Psoas muscle (tissue), 8 donors: ENCODE measurements around the gene GOLGA2. TPM values are rescaled to one million over a fixed set of nuclear protein-coding genes. Genes with fewer than 3 reads are reported as not detected.

Source experiments
- ATAC-seq, 4 donors: fragments of 200-7000 bp; cut with Tn5 transposase; one replicate each; pipeline ENCODE4 v1.9.1; 2020; ENCODE audit warnings: moderate library complexity in 3 of 4, mild to moderate bottlenecking in 2 of 4
- DNase-seq, 2 donors: peaks; one replicate each; pipeline ENCODE4 v3.0.0-alpha.2; 2020
- H3K27ac ChIP-seq: fragments of 200-600 bp; one replicate; pipeline ENCODE4 v1.8.0; 2022
- H3K27me3 ChIP-seq, 3 donors: fragments of 200-600 bp in 1 of 3; one replicate each; pipeline versions ENCODE4 v1.6.1 to v1.8.0; 2013 to 2022; ENCODE audit warnings: low read length in 2 of 3, mild to moderate bottlenecking in 2 of 3, moderate library complexity in 1 of 3; ENCODE audit not compliant: insufficient read depth in 3 of 3
- H3K36me3 ChIP-seq, 2 donors: fragments of 200-600 bp in 1 of 2; one replicate each; pipeline versions ENCODE4 v1.6.1 to v1.8.0; 2013 to 2022; ENCODE audit warnings: low read depth in 1 of 2, mild to moderate bottlenecking in 1 of 2, moderate library complexity in 1 of 2; ENCODE audit not compliant: insufficient read depth in 1 of 2
- H3K4me1 ChIP-seq: fragments of 200-600 bp; one replicate; pipeline ENCODE4 v1.8.0; 2022
- H3K4me3 ChIP-seq: fragments of 200-600 bp; one replicate; pipeline ENCODE4 v1.8.0; 2022; ENCODE audit warnings: mild to moderate bottlenecking
- H3K9me3 ChIP-seq: fragments of 200-600 bp; one replicate; pipeline ENCODE4 v1.8.0; 2022
- CTCF ChIP-seq: fragments of 200-600 bp; IDR thresholded peaks from one replicate; pipeline ENCODE4 v1.8.0; 2022; ENCODE audit warnings: antibody characterized with exemption
- WGBS, 3 donors: extraction: QIAGEN DNeasy Blood & Tissue Kit; methylation state at CpG; one replicate each; pipeline versions ENCODE4 v1.1.6 to v1.1.7; 2013; 5-methylcytosine and 5-hydroxymethylcytosine counted together
- intact Hi-C, 2 donors: fragments of 100-400 bp; cut with DNase I; formaldehyde crosslinking; loops; one replicate each; pipeline versions ENCODE4 v1.11.0 to v1.14.2; 2022
- polyA plus RNA-seq, 3 donors: library from polyadenylated mRNA; stranded (reverse); fragments of 200-250 nt; gene quantifications; one replicate each; pipeline ENCODE4 v1.2.3, GENCODE V29; 2013
- total RNA-seq, 4 donors: library from RNA; stranded (reverse); fragmentation: NEBNext Ultra II Directional in 2 of 4; extraction: Animal tissue kit (Norgen Biotek cat#: 25700) in 2 of 4; gene quantifications; one replicate each; pipeline versions ENCODE4 v1.2.1 to v1.2.4, GENCODE V29; 2021 to 2023
- donor health status: healthy with polysubstance abuse.
- donor health status: DM: no; HTN: no; CAD: no; lungs with moderate emphysema.
- donor health status: Bipolar disorder and iron deficiency.
- donor health status: healthy.
- donor health status: DM: yes; HTN: yes; CAD: no.
- donor health status: DM: no; HTN: no; CAD: no.
- donor health status: DM: no; HTN: no; CAD: no.
- donor health status: DM: yes; HTN: yes; CAD: no.

GOLGA2 gene
- total and polyA plus RNA-seq, 7 donors: 57.2 to 85.3 (median 72.4) TPM

GRCh38 chr9:128215491-128216409, 60.1 kb downstream of the GOLGA2 start:
- H3K27ac ChIP-seq: no peak overlapping the region
- ATAC-seq: no peak
- no peaks in the 10 kb centered on the region for H3K9me3 ChIP-seq
- H3K27me3 ChIP-seq: no peaks in the 10 kb centered on the region
- H3K4me3 ChIP-seq: no peak overlapping the region
- no peaks in the 10 kb centered on the region for H3K36me3 ChIP-seq
- intact Hi-C loops: no loop called here
- 59 to 75% (median 61%) methylated on average over 10 of the region's 10 CpGs for WGBS, 3 donors
- no peak for TF ChIP-seq CTCF
- peaks cover 3% of the 10 kb centered on the region for H3K4me1 ChIP-seq
- peak in 1 of 2 donors; percentile 58 for DNase-seq

GRCh38 chr9:128214571-128215490, 61.0 kb downstream of the GOLGA2 start:
- no peak for TF ChIP-seq CTCF
- Histone ChIP-seq H3K27me3 (no peaks in the 10 kb centered on the region), H3K36me3 (no peaks in the 10 kb centered on the region), H3K27ac (no peak overlapping the region), H3K4me1 (peaks cover 3% of the 10 kb centered on the region), H3K9me3 (no peaks in the 10 kb centered on the region), H3K4me3 (no peak overlapping the region)
- 50 to 66% (median 54%) methylated on average over 21 of the region's 21 CpGs for WGBS, 3 donors
- intact Hi-C loops: no loop called here
- DNase-seq: no peak
- no peak for ATAC-seq

GRCh38 chr9:128213746-128214497, 61.9 kb downstream of the GOLGA2 start:
- peaks cover 3% of the 10 kb centered on the region for H3K4me1 ChIP-seq
- TF ChIP-seq CTCF: no peak
- DNase-seq: no peak
- H3K9me3 ChIP-seq: no peaks in the 10 kb centered on the region
- H3K36me3 ChIP-seq: no peaks in the 10 kb centered on the region
- H3K4me3 ChIP-seq: no peak overlapping the region
- ATAC-seq: no peak
- intact Hi-C loops: no loop called here
- H3K27ac ChIP-seq: no peak overlapping the region
- 79 to 87% (median 79%) methylated on average over 12 of the region's 12 CpGs for WGBS, 3 donors
- no peaks in the 10 kb centered on the region for H3K27me3 ChIP-seq

GRCh38 chr9:128211981-128212281, 63.9 kb downstream of the GOLGA2 start:
- Histone ChIP-seq H3K27ac (no peak overlapping the region), H3K9me3 (no peaks in the 10 kb centered on the region), H3K4me1 (peaks cover 3% of the 10 kb centered on the region), H3K4me3 (no peak overlapping the region), H3K36me3 (no peaks in the 10 kb centered on the region), H3K27me3 (no peaks in the 10 kb centered on the region)
- intact Hi-C loops: no loop called here
- DNase-seq (no peak), ATAC-seq (no peak)
- 78 to 93% (median 80%) methylated on average over 2 of the region's 2 CpGs for WGBS, 3 donors
- no peak for TF ChIP-seq CTCF
